ENCODE data around the gene ZBTB24.

ZBTB24 gene

DNA sequence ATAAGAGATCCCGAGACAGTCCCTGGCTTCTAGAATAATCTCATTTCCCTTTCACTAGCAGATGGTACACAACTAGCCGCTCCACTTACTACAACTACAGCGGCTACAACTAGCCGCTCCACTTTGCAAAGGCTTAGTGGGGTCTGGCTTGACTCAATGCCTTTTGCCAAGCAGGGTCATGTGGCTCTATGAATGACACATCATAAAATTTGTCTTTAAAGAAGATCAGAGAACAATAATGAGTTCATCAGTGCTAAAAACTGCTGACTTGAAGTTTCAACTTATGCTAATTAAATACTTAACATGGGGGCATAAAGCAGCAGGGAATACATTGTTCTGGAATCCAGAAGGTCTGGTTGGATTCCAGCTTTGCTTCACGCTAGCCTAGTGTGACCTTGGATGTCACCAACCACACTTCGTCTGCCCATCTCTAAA is 25.4 kb downstream of the ZBTB24 start:
- no peaks in the 10 kb centered on the region for H3K27me3 ChIP-seq (ENCODE audit: control insufficient read depth, insufficient read depth, low read length, poor library complexity, severe bottlenecking)
- H3K4me3 ChIP-seq (ENCODE audit: insufficient read depth, low read depth, low read length), result no peak overlapping the region
- no peaks in the 10 kb centered on the region for H3K9me3 ChIP-seq (ENCODE audit: control insufficient read depth, low read length)
- H3K36me3 ChIP-seq (ENCODE audit: control insufficient read depth, insufficient read depth, low read length), result no peaks in the 10 kb centered on the region
- no peak overlapping the region for H3K27ac ChIP-seq (ENCODE audit: insufficient read depth, low read depth, low read length, poor library complexity, severe bottlenecking)
- peaks cover 41% of the 10 kb centered on the region for H3K4me1 ChIP-seq (ENCODE audit: control insufficient read depth, insufficient read depth, low read length)
- 90 to 91% methylated on average over 6 of the region's 6 CpGs for WGBS, 2 experiments

DNA sequence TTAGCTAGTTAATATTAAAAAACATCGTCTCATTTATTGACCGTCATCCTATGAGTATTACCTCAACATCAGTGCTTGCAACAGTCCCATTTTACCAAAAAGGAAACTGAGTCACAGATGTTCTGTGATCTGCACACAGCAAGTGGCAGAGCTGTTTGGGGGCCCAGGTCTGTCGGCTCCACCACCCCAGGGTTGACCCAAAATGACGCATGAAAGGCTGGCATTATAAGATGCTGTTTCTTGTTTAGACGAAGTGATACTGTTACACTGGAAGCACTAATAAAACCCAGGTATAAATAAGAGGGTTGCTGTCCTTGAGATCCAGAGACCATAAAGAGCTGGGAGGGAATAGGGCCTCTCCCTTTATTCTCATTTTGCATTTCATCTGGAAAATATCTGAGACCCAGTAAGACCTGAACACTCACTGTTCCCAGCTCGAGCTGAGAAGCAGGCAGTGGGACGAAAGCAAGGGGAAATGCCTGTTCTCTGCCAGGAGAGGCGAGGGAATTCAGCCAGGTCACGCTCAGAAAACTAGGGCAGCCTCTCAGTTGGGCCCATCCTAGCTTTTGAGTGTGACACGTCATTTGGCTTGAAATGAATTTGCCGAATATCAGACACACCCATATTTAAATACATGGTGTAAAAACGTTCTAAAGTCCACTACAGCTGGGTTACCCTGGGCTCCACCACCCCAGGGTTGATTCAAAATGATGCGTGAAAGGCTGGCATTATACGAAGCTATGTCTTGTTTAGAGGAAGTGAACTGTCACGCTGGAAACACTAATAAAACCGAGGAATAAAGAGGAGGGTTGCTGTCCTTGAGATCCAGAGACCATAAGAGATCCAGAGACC is 26.1 kb downstream of the ZBTB24 start:
- whole genome bisulfite sequencing, 2 experiments, result 79 to 80% methylated on average over 16 of the region's 16 CpGs
- Histone ChIP-seq H3K4me1 (ENCODE audit: control insufficient read depth, insufficient read depth, low read length) (peaks cover 41% of the 10 kb centered on the region), H3K4me3 (ENCODE audit: insufficient read depth, low read depth, low read length) (peak overlapping the region; percentile 61), H3K36me3 (ENCODE audit: control insufficient read depth, insufficient read depth, low read length) (peaks cover 3% of the 10 kb centered on the region), H3K27me3 (ENCODE audit: control insufficient read depth, insufficient read depth, low read length, poor library complexity, severe bottlenecking) (no peaks in the 10 kb centered on the region), H3K9me3 (ENCODE audit: control insufficient read depth, low read length) (no peaks in the 10 kb centered on the region), H3K27ac (ENCODE audit: insufficient read depth, low read depth, low read length, poor library complexity, severe bottlenecking) (no peak overlapping the region)

DNA sequence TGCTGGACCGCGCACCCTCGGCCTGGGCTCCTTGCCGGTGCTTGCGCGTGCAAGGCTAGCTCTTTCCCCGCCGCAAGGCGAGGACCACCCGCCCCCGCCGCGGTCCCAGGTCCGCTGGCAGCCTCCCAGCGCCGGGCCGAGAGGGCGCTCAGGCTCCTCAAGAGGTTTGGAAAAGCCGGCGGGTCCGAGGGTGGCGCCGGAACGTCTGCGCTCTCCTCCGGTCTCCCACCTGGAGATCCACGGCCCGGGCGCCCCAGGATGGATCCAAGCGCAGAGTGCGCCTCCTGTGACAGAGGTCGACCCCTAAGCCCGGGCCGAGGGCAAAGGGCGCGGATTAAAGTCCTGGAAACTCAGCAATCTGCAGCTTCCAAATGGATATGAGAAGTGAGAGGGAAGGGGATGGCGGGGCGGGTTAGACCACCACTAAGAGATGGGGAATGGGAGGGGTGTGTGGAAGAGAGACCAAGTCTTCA is 26.9 kb downstream of the ZBTB24 start:
- Histone ChIP-seq H3K27ac (ENCODE audit: insufficient read depth, low read depth, low read length, poor library complexity, severe bottlenecking) (peak overlapping the region; percentile 74), H3K36me3 (ENCODE audit: control insufficient read depth, insufficient read depth, low read length) (peaks cover 6% of the 10 kb centered on the region), H3K4me3 (ENCODE audit: insufficient read depth, low read depth, low read length) (peak overlapping the region; percentile 61), H3K4me1 (ENCODE audit: control insufficient read depth, insufficient read depth, low read length) (peaks cover 41% of the 10 kb centered on the region), H3K9me3 (ENCODE audit: control insufficient read depth, low read length) (no peaks in the 10 kb centered on the region), H3K27me3 (ENCODE audit: control insufficient read depth, insufficient read depth, low read length, poor library complexity, severe bottlenecking) (no peaks in the 10 kb centered on the region)
- WGBS, 2 experiments, result 2% methylated on average over 38 of the region's 38 CpGs

DNA sequence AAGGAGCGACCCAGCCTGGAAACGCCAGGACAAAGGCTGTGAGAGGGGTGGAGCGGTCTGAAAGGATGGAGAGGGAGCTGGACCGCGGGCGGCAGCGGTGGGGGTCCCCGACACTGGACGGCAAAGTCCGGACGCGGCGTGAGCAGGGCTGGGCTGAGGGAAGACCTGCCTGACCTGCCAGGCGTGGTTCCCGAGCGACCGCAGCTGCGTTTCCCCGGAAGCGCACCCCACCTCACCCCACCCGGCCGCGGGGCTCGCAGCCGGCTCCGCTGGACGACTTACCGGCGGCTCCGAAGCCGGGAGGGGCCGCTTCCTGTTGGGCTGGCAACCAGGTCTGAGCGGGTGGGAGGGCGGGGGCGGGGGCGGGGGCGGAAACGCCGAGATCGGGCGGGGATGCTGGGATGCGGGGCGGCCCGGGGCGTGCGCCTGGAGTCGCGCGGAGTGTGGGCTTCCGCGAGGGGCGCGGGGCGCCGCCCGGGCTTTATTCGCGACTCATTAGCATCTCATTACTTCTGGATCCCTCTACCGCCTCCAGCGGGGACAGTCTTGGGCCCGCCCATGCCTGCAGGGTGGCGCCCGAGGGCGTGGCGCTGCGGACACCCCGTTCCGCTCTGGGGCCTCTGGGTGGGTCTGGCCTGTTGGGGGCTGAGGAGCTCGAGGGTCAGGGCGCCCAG is 27.4 kb downstream of the ZBTB24 start, which contains the start of gene MICAL1:
Gene MICAL1, minus strand, starts transcription at position 336 of the 674 bp plus-strand sequence. CDS start 1,576 bp downstream, outside the sequence.
- Histone ChIP-seq H3K9me3 (ENCODE audit: control insufficient read depth, low read length) (no peaks in the 10 kb centered on the region), H3K27me3 (ENCODE audit: control insufficient read depth, insufficient read depth, low read length, poor library complexity, severe bottlenecking) (no peaks in the 10 kb centered on the region), H3K4me1 (ENCODE audit: control insufficient read depth, insufficient read depth, low read length) (peaks cover 40% of the 10 kb centered on the region), H3K4me3 (ENCODE audit: insufficient read depth, low read depth, low read length) (peak within 1 kb of the TSS; percentile 61), H3K36me3 (ENCODE audit: control insufficient read depth, insufficient read depth, low read length) (peaks cover 10% of the 10 kb centered on the region), H3K27ac (ENCODE audit: insufficient read depth, low read depth, low read length, poor library complexity, severe bottlenecking) (peak within 1 kb of the TSS; percentile 80)
- 0% methylated on average over 70 of the region's 70 CpGs for WGBS, 2 experiments

DNA sequence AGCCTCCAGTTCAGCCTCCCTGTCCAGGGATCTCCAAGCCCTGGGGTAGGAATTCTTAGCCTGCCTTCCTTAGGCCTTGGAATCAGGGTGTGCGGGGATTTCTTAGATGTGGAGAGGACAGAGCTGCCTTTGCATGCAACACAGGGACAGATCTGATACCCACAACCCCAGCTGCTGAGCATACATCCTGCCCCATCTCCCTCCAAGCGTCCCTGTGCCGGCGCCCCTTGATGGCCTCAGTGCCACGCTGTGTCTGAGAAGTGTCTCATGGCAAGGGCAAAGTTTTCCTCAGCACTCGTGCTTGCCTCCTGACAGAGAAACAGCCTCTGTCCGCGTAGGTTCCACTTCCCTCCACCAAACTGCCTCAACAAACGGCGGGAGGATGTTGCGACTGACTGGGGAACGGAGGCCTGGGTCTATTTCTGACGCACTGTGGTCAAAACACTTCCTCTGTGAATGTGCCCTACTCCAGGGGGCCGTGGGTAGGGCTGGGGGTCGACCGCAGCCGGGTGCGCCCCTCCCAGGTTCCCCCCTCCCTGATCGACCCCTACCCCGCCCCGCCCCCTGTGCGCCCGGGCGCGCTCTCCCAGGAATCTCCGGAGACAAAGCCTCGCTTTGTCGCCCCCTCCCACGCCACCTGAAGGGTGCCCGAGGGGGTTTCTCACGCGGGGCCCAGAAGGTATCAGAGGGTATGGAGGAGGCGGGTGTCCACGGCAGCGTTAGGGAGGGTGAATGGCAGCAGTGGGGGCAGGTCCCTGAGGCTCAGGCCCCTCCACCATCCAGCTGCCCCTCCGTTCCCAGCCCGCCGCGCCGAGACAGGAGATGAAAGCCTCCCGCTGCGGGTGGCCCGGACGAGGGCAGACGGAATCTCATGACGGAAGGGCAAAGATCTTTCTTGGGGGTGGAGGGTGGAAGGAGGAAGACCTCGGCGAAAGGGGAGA is 28.3 kb downstream of the ZBTB24 start:
- Histone ChIP-seq H3K4me3 (ENCODE audit: insufficient read depth, low read depth, low read length) (peak overlapping the region; percentile 61), H3K4me1 (ENCODE audit: control insufficient read depth, insufficient read depth, low read length) (peaks cover 33% of the 10 kb centered on the region), H3K27me3 (ENCODE audit: control insufficient read depth, insufficient read depth, low read length, poor library complexity, severe bottlenecking) (no peaks in the 10 kb centered on the region), H3K36me3 (ENCODE audit: control insufficient read depth, insufficient read depth, low read length) (peaks cover 11% of the 10 kb centered on the region), H3K9me3 (ENCODE audit: control insufficient read depth, low read length) (no peaks in the 10 kb centered on the region), H3K27ac (ENCODE audit: insufficient read depth, low read depth, low read length, poor library complexity, severe bottlenecking) (peak overlapping the region; percentile 80)
- WGBS, 2 experiments, result 5% methylated on average over 48 of the region's 48 CpGs

DNA sequence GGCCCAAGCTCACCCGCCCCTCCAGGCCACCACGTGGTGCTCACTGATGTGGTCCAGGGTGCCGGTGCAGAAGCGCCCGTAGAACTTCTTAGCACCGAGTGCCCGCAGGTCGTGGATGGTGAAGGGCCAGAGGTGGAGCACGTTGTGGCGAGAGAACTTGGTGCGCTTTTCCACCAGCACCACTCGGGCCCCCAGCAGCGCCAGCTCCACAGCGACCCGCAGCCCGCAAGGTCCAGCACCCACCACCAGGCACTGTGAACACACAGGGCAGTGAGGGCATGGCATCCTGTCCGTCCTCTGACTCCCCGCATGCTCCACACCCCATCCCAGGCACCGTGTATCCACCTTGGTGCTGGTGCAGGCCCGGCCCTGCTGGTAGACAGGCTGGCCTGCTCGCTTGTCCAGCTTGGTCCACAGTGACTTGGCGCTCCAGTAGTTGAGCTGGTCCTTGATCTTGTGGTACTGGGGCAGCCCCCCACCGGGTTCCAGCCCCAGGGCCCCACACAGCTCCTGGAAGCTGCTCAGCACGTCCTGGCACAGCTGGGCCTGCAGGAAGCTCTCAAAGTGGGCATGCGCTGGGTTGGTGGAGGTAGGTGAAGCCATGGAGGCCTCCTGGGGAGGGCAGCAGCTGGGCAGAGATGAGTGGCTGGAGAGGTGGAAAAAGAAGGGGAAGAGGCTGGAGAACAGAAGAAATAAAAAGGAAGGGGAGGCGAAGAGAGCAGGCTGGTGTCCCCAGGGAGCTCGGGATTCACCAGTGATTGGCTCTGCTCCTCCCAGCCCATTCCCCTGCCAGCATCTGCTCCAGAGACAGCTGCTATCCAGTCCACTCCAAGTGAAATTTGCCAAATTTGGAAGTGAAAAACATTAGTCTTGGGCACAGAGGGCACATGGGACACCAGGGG is 29.2 kb downstream of the ZBTB24 start:
- Histone ChIP-seq H3K4me3 (ENCODE audit: insufficient read depth, low read depth, low read length) (peak overlapping the region; percentile 61), H3K9me3 (ENCODE audit: control insufficient read depth, low read length) (no peaks in the 10 kb centered on the region), H3K36me3 (ENCODE audit: control insufficient read depth, insufficient read depth, low read length) (peaks cover 11% of the 10 kb centered on the region), H3K27ac (ENCODE audit: insufficient read depth, low read depth, low read length, poor library complexity, severe bottlenecking) (peak overlapping the region; percentile 69), H3K27me3 (ENCODE audit: control insufficient read depth, insufficient read depth, low read length, poor library complexity, severe bottlenecking) (no peaks in the 10 kb centered on the region), H3K4me1 (ENCODE audit: control insufficient read depth, insufficient read depth, low read length) (peaks cover 27% of the 10 kb centered on the region)
- 91 to 92% methylated on average over 27 of the region's 27 CpGs for WGBS, 2 experiments

DNA sequence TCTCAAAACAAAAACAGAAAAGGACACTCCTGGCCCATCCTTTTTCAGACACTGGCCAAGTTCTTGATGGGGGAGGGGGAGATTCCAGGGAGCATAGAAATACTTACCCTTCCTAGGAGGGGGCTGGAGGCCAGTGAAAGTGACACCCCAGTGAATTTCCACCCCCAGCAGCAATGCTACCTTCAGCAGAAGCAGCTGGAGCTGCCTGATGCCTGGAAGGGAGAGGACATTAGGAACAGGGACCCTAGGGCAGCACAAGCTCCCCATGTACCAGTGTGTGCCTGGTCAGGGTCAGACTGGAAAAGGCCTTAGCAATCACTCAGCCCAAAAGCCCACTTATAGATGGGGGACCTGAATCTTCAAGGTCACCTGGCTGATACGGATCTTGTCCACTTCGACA is 29.9 kb downstream of the ZBTB24 start:
- 93 to 96% methylated on average over 2 of the region's 2 CpGs for WGBS, 2 experiments
- no peak overlapping the region for H3K4me3 ChIP-seq (ENCODE audit: insufficient read depth, low read depth, low read length)

DNA sequence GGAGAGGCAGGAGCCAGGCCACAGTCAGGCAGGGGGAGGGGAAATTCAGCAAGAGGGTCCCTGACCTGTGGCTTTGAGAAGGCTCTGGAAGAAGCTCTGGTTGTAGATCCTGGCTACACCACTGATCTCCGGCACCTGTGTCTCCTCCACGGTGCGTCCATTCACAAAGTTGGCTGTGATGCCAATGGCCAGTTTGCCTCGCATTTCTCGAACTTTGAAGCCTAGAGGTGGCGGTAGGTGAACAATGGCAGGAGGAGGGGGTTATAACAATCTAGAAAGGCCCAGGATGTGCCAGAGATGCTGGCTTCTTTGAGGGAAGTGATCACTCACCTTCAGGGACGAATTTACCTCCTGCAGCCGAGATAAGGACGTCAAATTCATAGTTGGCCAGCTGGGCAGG is 30.8 kb downstream of the ZBTB24 start:
- Histone ChIP-seq H3K27ac (ENCODE audit: insufficient read depth, low read depth, low read length, poor library complexity, severe bottlenecking) (no peak overlapping the region), H3K9me3 (ENCODE audit: control insufficient read depth, low read length) (no peaks in the 10 kb centered on the region), H3K36me3 (ENCODE audit: control insufficient read depth, insufficient read depth, low read length) (peaks cover 11% of the 10 kb centered on the region), H3K27me3 (ENCODE audit: control insufficient read depth, insufficient read depth, low read length, poor library complexity, severe bottlenecking) (no peaks in the 10 kb centered on the region), H3K4me1 (ENCODE audit: control insufficient read depth, insufficient read depth, low read length) (peaks cover 14% of the 10 kb centered on the region), H3K4me3 (ENCODE audit: insufficient read depth, low read depth, low read length) (no peak overlapping the region)
- WGBS, 2 experiments, result 95 to 97% methylated on average over 9 of the region's 9 CpGs

More for the DNA sequence above, 29.9 kb downstream of the ZBTB24 start:
- peaks cover 11% of the 10 kb centered on the region for H3K36me3 ChIP-seq (ENCODE audit: control insufficient read depth, insufficient read depth, low read length)
- peaks cover 21% of the 10 kb centered on the region for H3K4me1 ChIP-seq (ENCODE audit: control insufficient read depth, insufficient read depth, low read length)
- H3K27ac ChIP-seq (ENCODE audit: insufficient read depth, low read depth, low read length, poor library complexity, severe bottlenecking), result no peak overlapping the region
- no peaks in the 10 kb centered on the region for H3K9me3 ChIP-seq (ENCODE audit: control insufficient read depth, low read length)
- no peaks in the 10 kb centered on the region for H3K27me3 ChIP-seq (ENCODE audit: control insufficient read depth, insufficient read depth, low read length, poor library complexity, severe bottlenecking)

DNA sequence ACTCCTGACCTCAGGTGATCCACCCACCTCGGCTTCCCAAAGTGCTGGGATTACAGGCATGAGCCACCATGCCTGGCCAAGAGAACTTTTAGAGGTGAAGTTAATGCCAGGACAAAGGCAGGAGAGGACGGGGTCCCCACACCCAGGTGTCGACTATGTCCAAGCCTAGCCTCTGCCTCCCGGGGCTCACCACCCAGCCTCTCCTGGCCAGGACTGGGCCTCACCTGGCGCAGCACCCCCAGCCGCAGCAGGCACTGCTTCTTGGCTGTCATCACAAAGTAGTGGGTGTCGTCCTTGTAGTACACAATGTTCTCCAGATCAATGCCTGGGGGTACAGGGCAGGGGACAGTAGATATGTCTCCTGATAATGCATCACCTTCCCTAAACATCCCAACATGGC is 31.6 kb downstream of the ZBTB24 start:
- Histone ChIP-seq H3K36me3 (ENCODE audit: control insufficient read depth, insufficient read depth, low read length) (peaks cover 11% of the 10 kb centered on the region), H3K27ac (ENCODE audit: insufficient read depth, low read depth, low read length, poor library complexity, severe bottlenecking) (no peak overlapping the region), H3K4me3 (ENCODE audit: insufficient read depth, low read depth, low read length) (no peak overlapping the region), H3K4me1 (ENCODE audit: control insufficient read depth, insufficient read depth, low read length) (peaks cover 7% of the 10 kb centered on the region), H3K27me3 (ENCODE audit: control insufficient read depth, insufficient read depth, low read length, poor library complexity, severe bottlenecking) (no peaks in the 10 kb centered on the region), H3K9me3 (ENCODE audit: control insufficient read depth, low read length) (no peaks in the 10 kb centered on the region)
- 93 to 96% methylated on average over 7 of the region's 7 CpGs for WGBS, 2 experiments

Data from ectodermal cell (in vitro differentiated cells).